OCI-M2 (cell line): ENCODE results near the gene BAHD1.
"Not testable (repeated sequence)": the region's sequence is repeated elsewhere in the genome, so short reads cannot be mapped to it uniquely, and the experiment has no call there.

Experiments
- DNase-seq: peaks from one replicate; lab custom pipeline; 2025; ENCODE audit not compliant: unreplicated experiment; lab: John Stamatoyannopoulos, UW

BAHD1 gene

GRCh38 chr15:40443255-40443654 lies 2.5 kb downstream of the BAHD1 start:
- DNase-seq, result no peak

GRCh38 chr15:40443846-40444245 lies 3.1 kb downstream of the BAHD1 start:
- DNase-seq, result no peak

GRCh38 chr15:40444736-40445135 lies 4.0 kb downstream of the BAHD1 start:
- no peak for DNase-seq

GRCh38 chr15:40445421-40445922 lies 4.7 kb downstream of the BAHD1 start:
- no peak for DNase-seq

- no peak for DNase-seq
Measured at GRCh38 chr15:40446144-40446543, 5.4 kb downstream of the BAHD1 start.

GRCh38 chr15:40448354-40448753 lies 7.6 kb downstream of the BAHD1 start:
- no peak for DNase-seq

- DNase-seq, result no peak
Measured at GRCh38 chr15:40449275-40449674, 8.5 kb downstream of the BAHD1 start.

GRCh38 chr15:40450047-40450446 lies 9.3 kb downstream of the BAHD1 start:
- no peak for DNase-seq

- DNase-seq, result no peak
Measured at GRCh38 chr15:40451527-40452158, 10.9 kb downstream of the BAHD1 start.

GRCh38 chr15:40452296-40453090 lies 11.7 kb downstream of the BAHD1 start:
- DNase-seq, result no peak

- DNase-seq, result not testable (repeated sequence)
Measured at GRCh38 chr15:40453941-40454340, 13.2 kb downstream of the BAHD1 start.

GRCh38 chr15:40454904-40455391 lies 14.2 kb downstream of the BAHD1 start:
- DNase-seq, result no peak

GRCh38 chr15:40456299-40456712 lies 15.6 kb downstream of the BAHD1 start:
- no peak for DNase-seq

GRCh38 chr15:40456738-40457137 lies 16.0 kb downstream of the BAHD1 start:
- DNase-seq, result no peak

GRCh38 chr15:40458495-40459371 lies 18.0 kb downstream of the BAHD1 start:
- DNase-seq, result no peak

- DNase-seq, result no peak
Measured at GRCh38 chr15:40459391-40460015, 18.8 kb downstream of the BAHD1 start.

GRCh38 chr15:40460404-40460803 lies 19.7 kb downstream of the BAHD1 start:
- DNase-seq, result no peak

GRCh38 chr15:40461958-40462357 lies 21.2 kb downstream of the BAHD1 start:
- no peak for DNase-seq

GRCh38 chr15:40463279-40463678 lies 22.5 kb downstream of the BAHD1 start:
- no peak for DNase-seq

- DNase-seq, result no peak
Measured at GRCh38 chr15:40463886-40464545, 23.3 kb downstream of the BAHD1 start.
